HEK293 (cell line): ENCODE results near the gene SUFU.

Experiments
- GLIS2 ChIP-seq: fragments of 450-650 bp; formaldehyde crosslinking; IDR thresholded peaks from 2 replicates; pipeline ENCODE4 v1.5.1; 2016; ENCODE audit warnings: missing biosample characterization, missing genetic modification characterization
- MYNN ChIP-seq: fragments of 450-650 bp; formaldehyde crosslinking; IDR thresholded peaks from 2 replicates; pipeline ENCODE4 v1.5.1; 2016; ENCODE audit warnings: missing biosample characterization, missing genetic modification characterization, borderline replicate concordance
- SCRT1 ChIP-seq: fragments of 450-650 bp; formaldehyde crosslinking; IDR thresholded peaks from 2 replicates; pipeline ENCODE4 v1.5.1; 2016; ENCODE audit warnings: missing biosample characterization, missing genetic modification characterization, borderline replicate concordance
- TCF7L2 ChIP-seq: IDR thresholded peaks from 2 replicates; pipeline ENCODE4 v1.6.1; 2011; ENCODE audit warnings: low read depth, mild to moderate bottlenecking, inconsistent platforms, low read length, moderate library complexity, borderline replicate concordance
- ZBTB8A ChIP-seq: fragments of 450-650 bp; formaldehyde crosslinking; IDR thresholded peaks from 2 replicates; pipeline ENCODE4 v1.5.1; 2016; ENCODE audit warnings: missing biosample characterization, missing genetic modification characterization
- ZNF350 ChIP-seq: fragments of 450-650 bp; formaldehyde crosslinking; IDR thresholded peaks from 2 replicates; pipeline ENCODE4 v1.5.0; 2017; ENCODE audit warnings: missing biosample characterization, mild to moderate bottlenecking, missing genetic modification characterization
- ZNF521 ChIP-seq: fragments of 450-650 bp; formaldehyde crosslinking; IDR thresholded peaks from 2 replicates; pipeline ENCODE4 v1.5.1; 2017; ENCODE audit warnings: missing biosample characterization, mild to moderate bottlenecking, missing genetic modification characterization
- ZNF596 ChIP-seq: fragments of 450-650 bp; IDR thresholded peaks from 2 replicates; pipeline ENCODE4 v1.5.0; 2018; ENCODE audit warnings: missing biosample characterization, mild to moderate bottlenecking, missing genetic modification characterization, moderate library complexity
- ZNF610 ChIP-seq: fragments of 450-650 bp; formaldehyde crosslinking; IDR thresholded peaks from 2 replicates; pipeline ENCODE4 v1.5.1; 2016; ENCODE audit warnings: missing biosample characterization, missing genetic modification characterization, borderline replicate concordance
- ZXDB ChIP-seq: fragments of 450-650 bp; formaldehyde crosslinking; IDR thresholded peaks from 2 replicates; pipeline ENCODE4 v1.5.1; 2016; ENCODE audit warnings: missing biosample characterization, missing genetic modification characterization
- TF ChIP-seq, protein P1 (sequence below): fragments of 450-650 bp; formaldehyde crosslinking; IDR thresholded peaks from 2 replicates; pipeline ENCODE4 v1.5.1; 2017; ENCODE audit warnings: missing biosample characterization, missing genetic modification characterization
- TF ChIP-seq, protein P2 (sequence below): fragments of 450-650 bp; formaldehyde crosslinking; IDR thresholded peaks from 2 replicates; pipeline ENCODE4 v1.5.1; 2016; ENCODE audit warnings: missing biosample characterization, missing genetic modification characterization
- TF ChIP-seq, protein P3 (sequence below): fragments of 450-650 bp; formaldehyde crosslinking; IDR thresholded peaks from 2 replicates; pipeline ENCODE4 v1.5.1; 2016; ENCODE audit warnings: missing biosample characterization, missing genetic modification characterization
- TF ChIP-seq, protein P4 (sequence below): IDR thresholded peaks from 2 replicates; pipeline ENCODE4 v1.6.1; 2011; ENCODE audit warnings: mild to moderate bottlenecking, low read depth, low read length, borderline replicate concordance

DNA sequence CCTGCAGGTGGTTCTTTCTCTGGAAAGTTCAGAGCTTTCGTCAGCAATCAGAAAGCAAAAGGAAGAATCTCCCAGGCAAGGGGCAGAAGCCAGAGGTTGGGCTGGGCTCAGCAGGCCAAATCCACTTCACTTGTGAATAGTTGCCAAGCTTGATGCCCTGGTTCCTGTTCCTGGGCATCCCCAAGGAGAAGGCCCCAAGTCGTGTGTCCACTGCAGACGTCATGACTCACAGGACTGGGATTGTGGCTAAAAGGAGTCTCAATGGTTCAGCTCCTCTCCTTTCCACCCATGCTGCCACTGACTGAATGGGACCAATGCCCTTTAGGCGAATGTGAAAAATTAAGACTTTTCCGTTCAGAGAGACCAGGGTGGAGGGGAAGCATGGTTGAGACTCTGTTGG, 101.9 kb downstream of the SUFU start:
- TF ChIP-seq ZNF610 (tag by site-specific recombination): no peak
- TF ChIP-seq ZNF350: no peak
- TF ChIP-seq ZXDB (tag by site-specific recombination): no peak
- TF ChIP-seq, protein P1, sequence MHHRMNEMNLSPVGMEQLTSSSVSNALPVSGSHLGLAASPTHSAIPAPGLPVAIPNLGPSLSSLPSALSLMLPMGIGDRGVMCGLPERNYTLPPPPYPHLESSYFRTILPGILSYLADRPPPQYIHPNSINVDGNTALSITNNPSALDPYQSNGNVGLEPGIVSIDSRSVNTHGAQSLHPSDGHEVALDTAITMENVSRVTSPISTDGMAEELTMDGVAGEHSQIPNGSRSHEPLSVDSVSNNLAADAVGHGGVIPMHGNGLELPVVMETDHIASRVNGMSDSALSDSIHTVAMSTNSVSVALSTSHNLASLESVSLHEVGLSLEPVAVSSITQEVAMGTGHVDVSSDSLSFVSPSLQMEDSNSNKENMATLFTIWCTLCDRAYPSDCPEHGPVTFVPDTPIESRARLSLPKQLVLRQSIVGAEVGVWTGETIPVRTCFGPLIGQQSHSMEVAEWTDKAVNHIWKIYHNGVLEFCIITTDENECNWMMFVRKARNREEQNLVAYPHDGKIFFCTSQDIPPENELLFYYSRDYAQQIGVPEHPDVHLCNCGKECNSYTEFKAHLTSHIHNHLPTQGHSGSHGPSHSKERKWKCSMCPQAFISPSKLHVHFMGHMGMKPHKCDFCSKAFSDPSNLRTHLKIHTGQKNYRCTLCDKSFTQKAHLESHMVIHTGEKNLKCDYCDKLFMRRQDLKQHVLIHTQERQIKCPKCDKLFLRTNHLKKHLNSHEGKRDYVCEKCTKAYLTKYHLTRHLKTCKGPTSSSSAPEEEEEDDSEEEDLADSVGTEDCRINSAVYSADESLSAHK (tag by site-specific recombination): no peak
- TF ChIP-seq, protein P2, sequence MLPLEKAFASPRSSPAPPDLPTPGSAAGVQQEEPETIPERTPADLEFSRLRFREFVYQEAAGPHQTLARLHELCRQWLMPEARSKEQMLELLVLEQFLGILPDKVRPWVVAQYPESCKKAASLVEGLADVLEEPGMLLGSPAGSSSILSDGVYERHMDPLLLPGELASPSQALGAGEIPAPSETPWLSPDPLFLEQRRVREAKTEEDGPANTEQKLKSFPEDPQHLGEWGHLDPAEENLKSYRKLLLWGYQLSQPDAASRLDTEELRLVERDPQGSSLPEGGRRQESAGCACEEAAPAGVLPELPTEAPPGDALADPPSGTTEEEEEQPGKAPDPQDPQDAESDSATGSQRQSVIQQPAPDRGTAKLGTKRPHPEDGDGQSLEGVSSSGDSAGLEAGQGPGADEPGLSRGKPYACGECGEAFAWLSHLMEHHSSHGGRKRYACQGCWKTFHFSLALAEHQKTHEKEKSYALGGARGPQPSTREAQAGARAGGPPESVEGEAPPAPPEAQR: no peak
- no peak for TF ChIP-seq SCRT1 (tag by site-specific recombination)
- no peak for TF ChIP-seq TCF7L2
- TF ChIP-seq, protein P3, sequence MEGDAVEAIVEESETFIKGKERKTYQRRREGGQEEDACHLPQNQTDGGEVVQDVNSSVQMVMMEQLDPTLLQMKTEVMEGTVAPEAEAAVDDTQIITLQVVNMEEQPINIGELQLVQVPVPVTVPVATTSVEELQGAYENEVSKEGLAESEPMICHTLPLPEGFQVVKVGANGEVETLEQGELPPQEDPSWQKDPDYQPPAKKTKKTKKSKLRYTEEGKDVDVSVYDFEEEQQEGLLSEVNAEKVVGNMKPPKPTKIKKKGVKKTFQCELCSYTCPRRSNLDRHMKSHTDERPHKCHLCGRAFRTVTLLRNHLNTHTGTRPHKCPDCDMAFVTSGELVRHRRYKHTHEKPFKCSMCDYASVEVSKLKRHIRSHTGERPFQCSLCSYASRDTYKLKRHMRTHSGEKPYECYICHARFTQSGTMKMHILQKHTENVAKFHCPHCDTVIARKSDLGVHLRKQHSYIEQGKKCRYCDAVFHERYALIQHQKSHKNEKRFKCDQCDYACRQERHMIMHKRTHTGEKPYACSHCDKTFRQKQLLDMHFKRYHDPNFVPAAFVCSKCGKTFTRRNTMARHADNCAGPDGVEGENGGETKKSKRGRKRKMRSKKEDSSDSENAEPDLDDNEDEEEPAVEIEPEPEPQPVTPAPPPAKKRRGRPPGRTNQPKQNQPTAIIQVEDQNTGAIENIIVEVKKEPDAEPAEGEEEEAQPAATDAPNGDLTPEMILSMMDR (tag by site-specific recombination): no peak
- TF ChIP-seq, protein P4, sequence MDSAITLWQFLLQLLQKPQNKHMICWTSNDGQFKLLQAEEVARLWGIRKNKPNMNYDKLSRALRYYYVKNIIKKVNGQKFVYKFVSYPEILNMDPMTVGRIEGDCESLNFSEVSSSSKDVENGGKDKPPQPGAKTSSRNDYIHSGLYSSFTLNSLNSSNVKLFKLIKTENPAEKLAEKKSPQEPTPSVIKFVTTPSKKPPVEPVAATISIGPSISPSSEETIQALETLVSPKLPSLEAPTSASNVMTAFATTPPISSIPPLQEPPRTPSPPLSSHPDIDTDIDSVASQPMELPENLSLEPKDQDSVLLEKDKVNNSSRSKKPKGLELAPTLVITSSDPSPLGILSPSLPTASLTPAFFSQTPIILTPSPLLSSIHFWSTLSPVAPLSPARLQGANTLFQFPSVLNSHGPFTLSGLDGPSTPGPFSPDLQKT: no peak
- no peak for TF ChIP-seq ZNF596 (tag by site-specific recombination)
- TF ChIP-seq MYNN: no peak
- no peak for TF ChIP-seq ZNF521 (tag by site-specific recombination)
- no peak for TF ChIP-seq GLIS2 (tag by site-specific recombination)
- no peak for TF ChIP-seq ZBTB8A (tag by site-specific recombination)
